ENCODE data around the gene CHRD.
"Not testable (repeated sequence)": the region's sequence is repeated elsewhere in the genome, so short reads cannot be mapped to it uniquely, and the experiment has no call there.

- TF ChIP-seq E2F4 (CRISPR knock-in tag; IDR thresholded peaks at IDR 0.05; ENCODE audit: low read depth); ATF2 (CRISPR knock-in tag; IDR thresholded peaks at IDR 0.05): not testable (repeated sequence)
Observed at GRCh38 chr3:184433178-184433577, 53.3 kb downstream of the CHRD start.

Data from K562 (cell line).